Suprapubic skin (tissue), 4 donors: ENCODE data around the gene F8. TPM values are rescaled to one million over a fixed set of nuclear protein-coding genes. Genes with fewer than 3 reads are reported as not detected.
"Not testable (repeated sequence)": the region's sequence is repeated elsewhere in the genome, so short reads cannot be mapped to it uniquely, and the experiment has no call there.

Experiments
- DNase-seq, 2 donors: peaks; one replicate each; pipeline ENCODE4 v3.0.0-alpha.2; 2019; ENCODE audit warnings: low spot score in 2 of 2
- H3K27ac ChIP-seq: fragments of 200-600 bp; sonication (generic); one replicate; pipeline ENCODE4 v1.5.1; 2019
- H3K27me3 ChIP-seq: fragments of 200-600 bp; sonication (generic); one replicate; pipeline ENCODE4 v1.5.1; 2019
- H3K36me3 ChIP-seq: fragments of 200-600 bp; sonication (generic); one replicate; pipeline ENCODE4 v1.5.1; 2019
- H3K4me1 ChIP-seq: fragments of 200-600 bp; sonication (generic); one replicate; pipeline ENCODE4 v1.5.1; 2019
- H3K4me3 ChIP-seq: fragments of 200-600 bp; sonication (generic); one replicate; pipeline ENCODE4 v1.5.1; 2019; ENCODE audit warnings: mild to moderate bottlenecking
- H3K9me3 ChIP-seq: fragments of 200-600 bp; sonication (generic); one replicate; pipeline ENCODE4 v1.5.1; 2019
- CTCF ChIP-seq, 2 donors: fragments of 200-600 bp in 1 of 2; fragments of 450-650 bp in 1 of 2; sonication (generic) in 1 of 2; IDR thresholded peaks; one replicate each; pipeline ENCODE4 v1.5.1; 2016 to 2019; ENCODE audit warnings: antibody characterized with exemption in 2 of 2, mild to moderate bottlenecking in 1 of 2, moderate library complexity in 1 of 2
- EP300 ChIP-seq: sonication (generic); formaldehyde crosslinking; IDR thresholded peaks from one replicate; pipeline ENCODE4 v1.6.1; 2017; ENCODE audit warnings: antibody characterized with exemption
- POLR2A ChIP-seq, 2 donors: fragments of 450-650 bp; IDR thresholded peaks; one replicate each; pipeline ENCODE4 v1.6.1; 2017; ENCODE audit warnings: antibody characterized with exemption in 2 of 2, mild to moderate bottlenecking in 2 of 2, moderate library complexity in 2 of 2
- POLR2AphosphoS5 ChIP-seq, 3 donors: sonication (generic); formaldehyde crosslinking; IDR thresholded peaks; one replicate each; pipeline ENCODE4 v1.6.1; 2017; ENCODE audit warnings: antibody characterized with exemption in 3 of 3
- WGBS: methylation state at CpG from one replicate; pipeline ENCODE4 v1.1.5; 2018; 5-methylcytosine and 5-hydroxymethylcytosine counted together
- total RNA-seq, 4 donors: library from RNA; depleted of rRNA; stranded (reverse); fragments of >200 nt; gene quantifications; one replicate each; pipeline ENCODE4 v1.1.0, GENCODE V29; 2016

F8 gene
- total RNA-seq, 4 donors from 2014 or later = 5.1 to 15.0 (median 6.7) TPM

- H3K4me3 ChIP-seq = no peak overlapping the region
- no peaks in the 10 kb centered on the region for H3K27me3 ChIP-seq
- DNase-seq = no peak
- no peak overlapping the region for H3K27ac ChIP-seq
- no peaks in the 10 kb centered on the region for H3K9me3 ChIP-seq
- no peaks in the 10 kb centered on the region for H3K4me1 ChIP-seq
- no peak for TF ChIP-seq EP300
- H3K36me3 ChIP-seq = no peaks in the 10 kb centered on the region
These were observed 201.0 kb downstream of the F8 start for GRCh38 chrX:154821523-154821922.

GRCh38 chrX:154819771-154820341 lies 202.7 kb downstream of the F8 start:
- Histone ChIP-seq H3K27me3 (no peaks in the 10 kb centered on the region), H3K4me1 (no peaks in the 10 kb centered on the region), H3K27ac (no peak overlapping the region), H3K9me3 (no peaks in the 10 kb centered on the region), H3K36me3 (no peaks in the 10 kb centered on the region), H3K4me3 (no peak overlapping the region)
- no peak for DNase-seq
- TF ChIP-seq POLR2AphosphoS5 (IDR thresholded peaks at IDR 0.05) (no peak), POLR2A (IDR thresholded peaks at IDR 0.05) (no peak), CTCF (IDR thresholded peaks at IDR 0.05) (no peak), EP300 (no peak)
- WGBS = 86% methylated on average over 7 of the region's 7 CpGs

- no peak for TF ChIP-seq EP300
- no peak for TF ChIP-seq CTCF (IDR thresholded peaks at IDR 0.05)
- DNase-seq = no peak
- Histone ChIP-seq H3K27me3 (no peaks in the 10 kb centered on the region), H3K4me3 (no peak overlapping the region), H3K9me3 (no peaks in the 10 kb centered on the region), H3K36me3 (no peaks in the 10 kb centered on the region), H3K27ac (no peak overlapping the region), H3K4me1 (no peaks in the 10 kb centered on the region)
- 75% methylated on average over 11 of the region's 11 CpGs for WGBS
These were observed 203.4 kb downstream of the F8 start for GRCh38 chrX:154818916-154819770.

GRCh38 chrX:154817048-154817618 lies 205.4 kb downstream of the F8 start:
- not testable (repeated sequence) for H3K4me1 ChIP-seq, DNase-seq, H3K36me3 ChIP-seq, H3K9me3 ChIP-seq, H3K27me3 ChIP-seq, H3K27ac ChIP-seq, H3K4me3 ChIP-seq
- 93% methylated on average over 19 of the region's 19 CpGs for WGBS

GRCh38 chrX:154816326-154816898 lies 206.1 kb downstream of the F8 start:
- H3K27ac ChIP-seq, H3K4me1 ChIP-seq, H3K36me3 ChIP-seq, H3K4me3 ChIP-seq, DNase-seq, H3K9me3 ChIP-seq, H3K27me3 ChIP-seq: not testable (repeated sequence)
- WGBS = 77% methylated on average over 4 of the region's 4 CpGs

- WGBS = 73% methylated on average over 5 of the region's 5 CpGs
- no peaks in the 10 kb centered on the region for H3K27me3 ChIP-seq
- no peak for TF ChIP-seq POLR2AphosphoS5 (IDR thresholded peaks at IDR 0.05)
- no peak for TF ChIP-seq POLR2A (IDR thresholded peaks at IDR 0.05)
- TF ChIP-seq EP300 = no peak
- TF ChIP-seq CTCF (IDR thresholded peaks at IDR 0.05) = no peak
These were observed 207.2 kb downstream of the F8 start for GRCh38 chrX:154815274-154815818.

More at GRCh38 chrX:154815274-154815818, 207.2 kb downstream of the F8 start:
- no peak for DNase-seq
- no peaks in the 10 kb centered on the region for H3K36me3 ChIP-seq
- H3K4me1 ChIP-seq = no peaks in the 10 kb centered on the region
- no peaks in the 10 kb centered on the region for H3K9me3 ChIP-seq
- H3K4me3 ChIP-seq = no peak overlapping the region
- no peak overlapping the region for H3K27ac ChIP-seq
